K562 (cell line): ENCODE results near the gene RGPD8. TPM values are rescaled to one million over a fixed set of nuclear protein-coding genes. Genes with fewer than 3 reads are reported as not detected.

Source experiments
- CXXC5 ChIP-seq: fragments of 250-450 bp; sonication (Bioruptor Pico); IDR thresholded peaks from 2 replicates; pipeline ENCODE4 v1.8.0; 2022; ENCODE audit warnings: inconsistent platforms, mild to moderate bottlenecking, moderate library complexity
- E2F1 ChIP-seq: sonication (generic); formaldehyde crosslinking; IDR thresholded peaks from 2 replicates; pipeline ENCODE4 v1.8.1; 2023; ENCODE audit warnings: mild to moderate bottlenecking, missing genetic modification reagents, moderate library complexity
- E2F5 ChIP-seq: sonication (generic); formaldehyde crosslinking; IDR thresholded peaks from 2 replicates; pipeline ENCODE4 v1.8.0; 2022; ENCODE audit warnings: mild to moderate bottlenecking, missing genetic modification reagents
- HDAC8 ChIP-seq: fragments of 450-650 bp; IDR thresholded peaks from 2 replicates; pipeline ENCODE4 v1.6.1; 2016; ENCODE audit warnings: mild to moderate bottlenecking, missing genetic modification characterization, moderate library complexity, missing compliant biosample characterization
- HIVEP1 ChIP-seq: fragments of 250-450 bp; sonication (Bioruptor Pico); IDR thresholded peaks from 2 replicates; pipeline ENCODE4 v1.4.0; 2020; ENCODE audit warnings: mild to moderate bottlenecking
- NEUROD1 ChIP-seq: fragments of 150-350 bp; IDR thresholded peaks from 2 replicates; pipeline ENCODE4 v1.6.1; 2014; ENCODE audit warnings: borderline replicate concordance, low read length, low read depth; ENCODE audit not compliant: partially characterized antibody
- NR2C1 ChIP-seq, 2 experiments: fragments of 450-650 bp; IDR thresholded peaks; 2 replicates each; pipeline ENCODE4 v1.6.1; 2017; ENCODE audit warnings: mild to moderate bottlenecking in 2 of 2, antibody characterized with exemption in 1 of 2, inconsistent platforms in 1 of 2, missing compliant biosample characterization in 1 of 2, missing genetic modification characterization in 1 of 2
- SUPT5H ChIP-seq: fragments of 450-650 bp; IDR thresholded peaks from 2 replicates; pipeline ENCODE4 v1.6.1; 2016
- ZFX ChIP-seq: sonication (generic); formaldehyde crosslinking; IDR thresholded peaks from 2 replicates; pipeline ENCODE4 v1.8.0; 2022; ENCODE audit warnings: mild to moderate bottlenecking, missing genetic modification reagents, moderate library complexity
- ZNF639 ChIP-seq, 2 experiments: fragments of 200-800 bp in 1 of 2; sonication (Bioruptor generic) in 1 of 2; sonication (generic) in 1 of 2; formaldehyde crosslinking in 1 of 2; IDR thresholded peaks in 1 of 2; conservative IDR thresholded peaks in 1 of 2; 2 replicates each; pipeline versions ENCODE4 v1.5.0 to v1.6.1; 2016 to 2020; ENCODE audit warnings: missing compliant biosample characterization in 1 of 2, missing genetic modification characterization in 1 of 2, missing genetic modification reagents in 1 of 2
- polyA plus RNA-seq, 8 experiments: library from polyadenylated mRNA; depleted of rRNA in 4 of 8; stranded (reverse) in 5 of 8; unstranded in 3 of 8; fragments of >200 nt; fragmentation: Nextera tagmentation in 2 of 8; fragmentation: Illumina TruSeq in 1 of 8; extraction: Ambion mirVana in 2 of 8; extraction: Trizol in 1 of 8; gene quantifications; 2 replicates each; pipeline versions ENCODE4 v1.2.1 to v1.2.3, GENCODE V29; 2011 to 2014; ENCODE audit warnings: inconsistent platforms in 1 of 8, missing spikeins in 1 of 8
- total RNA-seq, 7 experiments: library from RNA; depleted of rRNA in 6 of 7; stranded (reverse); fragments of >200 nt in 6 of 7; fragmentation: Illumina TruSeq in 2 of 7; extraction: Trizol in 2 of 7; gene quantifications; 2 replicates each; pipeline versions ENCODE4 v1.2.1 to v1.2.3, GENCODE V29; 2011 to 2021; ENCODE audit warnings: low replicate concordance in 1 of 7
- TF ChIP-seq, protein P1 (sequence below): sonication (generic); formaldehyde crosslinking; IDR thresholded peaks from 2 replicates; pipeline ENCODE4 v1.8.0; 2022; ENCODE audit warnings: missing genetic modification reagents, mild to moderate bottlenecking, borderline replicate concordance
- TF ChIP-seq, protein P2 (sequence below), 3 experiments: fragments of 200-800 bp in 1 of 3; fragments of 250-450 bp in 1 of 3; fragments of 450-650 bp in 1 of 3; sonication (Bioruptor Pico) in 1 of 3; sonication (Bioruptor generic) in 1 of 3; formaldehyde crosslinking in 1 of 3; IDR thresholded peaks; 2 replicates each; pipeline versions ENCODE4 v1.6.1 to v1.8.0; 2016 to 2022; ENCODE audit warnings: mild to moderate bottlenecking in 2 of 3, missing genetic modification characterization in 2 of 3, missing compliant biosample characterization in 1 of 3, moderate library complexity in 1 of 3
- TF ChIP-seq, protein P3 (sequence below): fragments of 450-650 bp; IDR thresholded peaks from 2 replicates; pipeline ENCODE4 v1.6.1; 2018; ENCODE audit warnings: mild to moderate bottlenecking, low read depth; ENCODE audit not compliant: partially characterized antibody

The RGPD8 gene
- total and polyA plus RNA-seq, 9 of the 15 experiments (the other 6 are each of a cell fraction or from before 2014, with no cell fraction given), result 0.03 to 0.47 (median 0.12) TPM; not detected in 1

DNA sequence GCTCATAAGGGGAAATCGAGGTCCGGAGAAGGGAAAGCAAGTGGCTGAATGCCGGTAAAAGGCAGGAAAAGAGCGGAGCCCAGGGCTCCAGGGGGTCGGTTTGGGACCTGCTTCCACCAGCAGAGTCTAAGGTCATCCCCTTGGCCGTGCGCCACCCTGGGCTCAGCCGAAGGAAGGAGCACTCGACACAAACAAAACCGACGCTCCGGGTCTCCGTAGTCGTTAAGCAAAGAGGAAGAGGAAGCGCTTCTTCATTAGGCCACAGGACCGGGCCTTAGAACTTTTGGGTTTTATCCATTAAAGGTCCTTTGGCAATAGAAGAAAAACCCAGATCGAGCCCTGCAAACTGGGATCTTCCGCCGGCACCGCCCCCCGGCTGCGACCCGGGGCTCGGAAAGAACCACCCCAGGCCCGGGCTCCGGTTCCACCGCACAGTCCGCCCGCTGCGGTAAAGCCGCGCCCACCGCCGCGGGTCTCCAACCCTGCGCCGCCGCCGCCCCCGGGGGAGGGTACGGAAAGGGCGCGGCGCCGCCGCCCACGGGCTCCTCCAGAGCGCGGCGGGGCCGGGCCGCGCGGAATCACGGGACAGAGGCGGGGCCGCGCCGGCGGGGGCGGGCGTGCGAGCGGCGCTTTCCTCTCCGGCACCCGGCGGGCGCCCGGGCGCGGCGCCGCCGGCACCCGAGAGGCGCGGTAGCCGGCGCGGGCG, 48.2 kb upstream of the RGPD8 start, which contains the start of gene TTL (continued):
- TF ChIP-seq, protein P1, sequence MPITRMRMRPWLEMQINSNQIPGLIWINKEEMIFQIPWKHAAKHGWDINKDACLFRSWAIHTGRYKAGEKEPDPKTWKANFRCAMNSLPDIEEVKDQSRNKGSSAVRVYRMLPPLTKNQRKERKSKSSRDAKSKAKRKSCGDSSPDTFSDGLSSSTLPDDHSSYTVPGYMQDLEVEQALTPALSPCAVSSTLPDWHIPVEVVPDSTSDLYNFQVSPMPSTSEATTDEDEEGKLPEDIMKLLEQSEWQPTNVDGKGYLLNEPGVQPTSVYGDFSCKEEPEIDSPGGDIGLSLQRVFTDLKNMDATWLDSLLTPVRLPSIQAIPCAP (CRISPR knock-in tag), result no peak
- TF ChIP-seq E2F1 (CRISPR knock-in tag), result no peak
- no peak for TF ChIP-seq HIVEP1 (CRISPR knock-in tag)
- peak; percentile 29 for TF ChIP-seq SUPT5H
- TF ChIP-seq, protein P2, sequence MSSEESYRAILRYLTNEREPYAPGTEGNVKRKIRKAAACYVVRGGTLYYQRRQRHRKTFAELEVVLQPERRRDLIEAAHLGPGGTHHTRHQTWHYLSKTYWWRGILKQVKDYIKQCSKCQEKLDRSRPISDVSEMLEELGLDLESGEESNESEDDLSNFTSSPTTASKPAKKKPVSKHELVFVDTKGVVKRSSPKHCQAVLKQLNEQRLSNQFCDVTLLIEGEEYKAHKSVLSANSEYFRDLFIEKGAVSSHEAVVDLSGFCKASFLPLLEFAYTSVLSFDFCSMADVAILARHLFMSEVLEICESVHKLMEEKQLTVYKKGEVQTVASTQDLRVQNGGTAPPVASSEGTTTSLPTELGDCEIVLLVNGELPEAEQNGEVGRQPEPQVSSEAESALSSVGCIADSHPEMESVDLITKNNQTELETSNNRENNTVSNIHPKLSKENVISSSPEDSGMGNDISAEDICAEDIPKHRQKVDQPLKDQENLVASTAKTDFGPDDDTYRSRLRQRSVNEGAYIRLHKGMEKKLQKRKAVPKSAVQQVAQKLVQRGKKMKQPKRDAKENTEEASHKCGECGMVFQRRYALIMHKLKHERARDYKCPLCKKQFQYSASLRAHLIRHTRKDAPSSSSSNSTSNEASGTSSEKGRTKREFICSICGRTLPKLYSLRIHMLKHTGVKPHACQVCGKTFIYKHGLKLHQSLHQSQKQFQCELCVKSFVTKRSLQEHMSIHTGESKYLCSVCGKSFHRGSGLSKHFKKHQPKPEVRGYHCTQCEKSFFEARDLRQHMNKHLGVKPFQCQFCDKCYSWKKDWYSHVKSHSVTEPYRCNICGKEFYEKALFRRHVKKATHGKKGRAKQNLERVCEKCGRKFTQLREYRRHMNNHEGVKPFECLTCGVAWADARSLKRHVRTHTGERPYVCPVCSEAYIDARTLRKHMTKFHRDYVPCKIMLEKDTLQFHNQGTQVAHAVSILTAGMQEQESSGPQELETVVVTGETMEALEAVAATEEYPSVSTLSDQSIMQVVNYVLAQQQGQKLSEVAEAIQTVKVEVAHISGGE (CRISPR knock-in tag; IDR thresholded peaks at IDR 0.05), result no peak; a peak in 1 of 6 replicates
- peak; percentile 27; the same call in 1 of the 2 replicates for TF ChIP-seq ZFX (CRISPR knock-in tag)
- TF ChIP-seq HDAC8 (tag), result no peak
- peak; percentile 84 for TF ChIP-seq CXXC5 (CRISPR knock-in tag)
- TF ChIP-seq NEUROD1, result no peak
- TF ChIP-seq NR2C1 (IDR thresholded peaks at IDR 0.05), result no peak
- no peak for TF ChIP-seq NR2C1 (tag; IDR thresholded peaks at IDR 0.05)
- TF ChIP-seq ZNF639 (CRISPR knock-in tag; conservative IDR thresholded peaks at IDR 0.05 in 1 of 2, IDR thresholded peaks at IDR 0.05 in 1 of 2), result peak in 1 of 2 experiments; percentile 97; a peak in 2 of 4 replicates
- no peak for TF ChIP-seq E2F5 (CRISPR knock-in tag)
- TF ChIP-seq, protein P3, sequence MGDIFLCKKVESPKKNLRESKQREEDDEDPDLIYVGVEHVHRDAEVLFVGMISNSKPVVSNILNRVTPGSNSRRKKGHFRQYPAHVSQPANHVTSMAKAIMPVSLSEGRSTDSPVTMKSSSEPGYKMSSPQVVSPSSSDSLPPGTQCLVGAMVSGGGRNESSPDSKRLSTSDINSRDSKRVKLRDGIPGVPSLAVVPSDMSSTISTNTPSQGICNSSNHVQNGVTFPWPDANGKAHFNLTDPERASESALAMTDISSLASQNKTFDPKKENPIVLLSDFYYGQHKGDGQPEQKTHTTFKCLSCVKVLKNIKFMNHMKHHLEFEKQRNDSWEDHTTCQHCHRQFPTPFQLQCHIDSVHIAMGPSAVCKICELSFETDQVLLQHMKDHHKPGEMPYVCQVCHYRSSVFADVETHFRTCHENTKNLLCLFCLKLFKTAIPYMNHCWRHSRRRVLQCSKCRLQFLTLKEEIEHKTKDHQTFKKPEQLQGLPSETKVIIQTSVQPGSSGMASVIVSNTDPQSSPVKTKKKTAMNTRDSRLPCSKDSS, result no peak
